ENCODE measurements around the gene CFAP46. TPM values are rescaled to one million over a fixed set of nuclear protein-coding genes. Genes with fewer than 3 reads are reported as not detected.

The CFAP46 gene
- total RNA-seq, 1 experiment from 2014 or later, result 1.6 TPM

DNA sequence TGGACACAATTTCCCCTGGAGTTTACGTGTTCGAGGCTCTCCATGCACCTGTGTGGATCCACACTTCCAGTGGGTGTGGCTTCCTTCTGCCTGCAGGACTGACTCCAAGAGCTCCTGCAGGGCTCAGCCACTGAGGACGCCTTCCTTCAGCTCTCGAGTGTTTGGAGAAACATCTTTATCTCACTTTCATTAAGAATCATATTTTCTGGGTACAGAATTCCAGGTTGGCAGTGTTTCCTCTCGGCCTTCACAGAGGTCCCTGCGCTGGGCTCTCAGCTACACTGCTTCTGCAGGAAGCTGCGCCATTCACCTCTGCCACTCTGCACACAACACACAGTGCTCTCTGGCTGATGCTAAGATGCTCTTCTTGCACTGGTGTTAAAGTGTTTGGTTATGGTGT lies 86.5 kb downstream of the CFAP46 start:
- ChIA-PET POLR2A (interaction anchor here (0.6 kb wide), 1 partner anchor 61 kb away, joined by 3 read pairs; no protein-coding TSS in a partner anchor), CTCF (no interaction called here)
- intact Hi-C loops (cut with micrococcal nuclease; ENCODE audit: unreplicated experiment), result no loop called here
- Histone ChIP-seq H3K27me3 (ENCODE audit: control insufficient read depth, insufficient read depth, low read length) (peaks cover 29% of the 10 kb centered on the region), H3K4me1 (ENCODE audit: control insufficient read depth, insufficient read depth, low read length) (no peaks in the 10 kb centered on the region), H3K4me3 (ENCODE audit: low read depth in 2 of 2, low read length in 2 of 2) (no peak overlapping the region), H3K36me3 (ENCODE audit: control insufficient read depth, insufficient read depth, low read length) (no peaks in the 10 kb centered on the region), H3K9me3 (ENCODE audit: control insufficient read depth, insufficient read depth, low read depth, low read length) (no peaks in the 10 kb centered on the region), H3K27ac (ENCODE audit: low read length) (no peak overlapping the region)
- no peak for TF ChIP-seq TCF7L2 (IDR thresholded peaks at IDR 0.05; ENCODE audit: low read depth, low read length)
- TF ChIP-seq CTCF (IDR thresholded peaks at IDR 0.05), result no peak
- no peak for TF ChIP-seq REST (IDR thresholded peaks at IDR 0.05; ENCODE audit: insufficient read depth in 1 of 2, low read depth in 2 of 2, low read length in 1 of 2)
- no peak for TF ChIP-seq POLR2AphosphoS5 (IDR thresholded peaks at IDR 0.05; ENCODE audit: low read depth, low read length)
- no peak for TF ChIP-seq SIN3A (IDR thresholded peaks at IDR 0.05; ENCODE audit: borderline replicate concordance, insufficient read depth, low read depth, low read length)
- ATAC-seq (no peak), DNase-seq (ENCODE audit: low read depth, low spot score) (no peak)
- in situ Hi-C loops (cut with HindIII; ENCODE audit: low pct_unique_long_range_greater_than_20kb, low sequenced_read_pairs), result no loop called here
- no TSS peak for BruUV-seq (replicated peaks)

DNA sequence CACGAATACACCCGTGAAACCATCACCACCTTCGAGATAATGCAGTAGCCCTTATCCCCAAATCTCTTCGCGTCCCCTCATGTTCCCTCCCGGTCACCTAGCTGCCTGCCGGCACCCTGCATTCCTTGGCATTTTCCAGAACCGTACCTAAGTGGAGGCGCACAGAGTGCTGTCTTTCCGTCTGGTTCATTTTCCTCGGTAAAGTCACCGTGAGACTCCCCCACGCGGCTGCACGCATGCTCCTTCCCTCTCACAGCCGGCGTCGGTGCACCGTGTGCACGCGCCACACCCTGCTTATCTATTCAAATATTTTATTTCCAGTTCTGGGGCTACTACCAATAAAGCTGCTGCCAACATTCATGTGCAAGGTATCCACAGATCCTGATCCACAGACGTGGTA lies 90.9 kb downstream of the CFAP46 start:
- Histone ChIP-seq H3K4me3 (ENCODE audit: low read depth in 2 of 2, low read length in 2 of 2) (no peak overlapping the region), H3K4me1 (ENCODE audit: control insufficient read depth, insufficient read depth, low read length) (peaks cover 4% of the 10 kb centered on the region), H3K27me3 (ENCODE audit: control insufficient read depth, insufficient read depth, low read length) (peaks cover 29% of the 10 kb centered on the region), H3K9me3 (ENCODE audit: control insufficient read depth, insufficient read depth, low read depth, low read length) (no peaks in the 10 kb centered on the region), H3K27ac (ENCODE audit: low read length) (no peak overlapping the region), H3K36me3 (ENCODE audit: control insufficient read depth, insufficient read depth, low read length) (no peaks in the 10 kb centered on the region)
- TF ChIP-seq REST (IDR thresholded peaks at IDR 0.05; ENCODE audit: insufficient read depth in 1 of 2, low read depth in 2 of 2, low read length in 1 of 2) (no peak), POLR2AphosphoS5 (IDR thresholded peaks at IDR 0.05; ENCODE audit: low read depth, low read length) (no peak)
- ATAC-seq, result no peak
- intact Hi-C loops (cut with micrococcal nuclease; ENCODE audit: unreplicated experiment) (no loop called here), in situ Hi-C loops (cut with HindIII; ENCODE audit: low pct_unique_long_range_greater_than_20kb, low sequenced_read_pairs) (no loop called here)
- ChIA-PET POLR2A (no interaction called here), CTCF (interaction anchor here (1.1 kb wide), 1 partner anchor 32 kb away, joined by 4 read pairs; no protein-coding TSS in a partner anchor)
- no peak for DNase-seq (ENCODE audit: low read depth, low spot score)
- no TSS peak for BruUV-seq (replicated peaks)

Measured in Panc1 (cell line).